ENCODE measurements around the gene SMARCD1. TPM values are rescaled to one million over a fixed set of nuclear protein-coding genes. Genes with fewer than 3 reads are reported as not detected.

The SMARCD1 gene
- total RNA-seq, 2 donors from 2014 or later = 34.2 to 52.7 TPM

GRCh38 chr12:50112456-50113218 lies 27.5 kb downstream of the SMARCD1 start:
- peaks cover 52% of the 10 kb centered on the region for H3K4me1 ChIP-seq

GRCh38 chr12:50117057-50117622 lies 32.0 kb downstream of the SMARCD1 start:
- Histone ChIP-seq H3K27ac (no peak overlapping the region), H3K9me3 (no peaks in the 10 kb centered on the region), H3K36me3 (replicated peaks in 1 of 2; ENCODE audit: insufficient read depth in 1 of 2, low read depth in 2 of 2) (peaks cover 0 to 2% of the 10 kb centered on the region in 2 donors), H3K4me1 (peaks cover 27% of the 10 kb centered on the region), H3K27me3 (no peaks in the 10 kb centered on the region), H3K4me3 (no peak overlapping the region)
- WGBS, 2 donors = 86 to 88% methylated on average over 6 of the region's 6 CpGs
- DNase-seq (no peak), ATAC-seq (no peak)
- intact Hi-C loops (cut with DNase I) = no loop called here
- TF ChIP-seq POLR2A (IDR thresholded peaks at IDR 0.05) = no peak
- no peak for TF ChIP-seq CTCF (IDR thresholded peaks at IDR 0.05)

More at GRCh38 chr12:50112456-50113218, 27.5 kb downstream of the SMARCD1 start:
- Histone ChIP-seq H3K36me3 (replicated peaks in 1 of 2; ENCODE audit: insufficient read depth in 1 of 2, low read depth in 2 of 2) (no peaks in the 10 kb centered on the region), H3K27ac (peak overlapping the region; percentile 76 to 97 (median 96)), H3K9me3 (no peaks in the 10 kb centered on the region), H3K27me3 (no peaks in the 10 kb centered on the region), H3K4me3 (peak overlapping the region; percentile 42 to 71)
- ATAC-seq = peak; percentile 3
- intact Hi-C loops (cut with DNase I) = no loop called here
- TF ChIP-seq POLR2A (IDR thresholded peaks at IDR 0.05) (no peak), CTCF (IDR thresholded peaks at IDR 0.05) (peak in 1 of 7 experiments; percentile 1)
- 7 to 11% methylated on average over 26 of the region's 26 CpGs for WGBS, 2 donors
- peak in 2 of 4 donors; percentile 7 to 57 for DNase-seq

GRCh38 chr12:50119387-50119786 lies 34.2 kb downstream of the SMARCD1 start:
- no peak for TF ChIP-seq POLR2A (IDR thresholded peaks at IDR 0.05)
- no peak for TF ChIP-seq CTCF (IDR thresholded peaks at IDR 0.05)
- intact Hi-C loops (cut with DNase I) = no loop called here
- H3K4me1 ChIP-seq = peaks cover 9% of the 10 kb centered on the region
- H3K4me3 ChIP-seq = no peak overlapping the region
- H3K36me3 ChIP-seq (replicated peaks in 1 of 2; ENCODE audit: insufficient read depth in 1 of 2, low read depth in 2 of 2) = peaks cover 0 to 2% of the 10 kb centered on the region in 2 donors
- DNase-seq (no peak), ATAC-seq (no peak)
- 97% methylated on average over 2 of the region's 2 CpGs; no CpG with 5 or more reads in 1 of the 2 donors for WGBS, 2 donors
- no peaks in the 10 kb centered on the region for H3K27me3 ChIP-seq
- H3K9me3 ChIP-seq = no peaks in the 10 kb centered on the region
- no peak overlapping the region for H3K27ac ChIP-seq

GRCh38 chr12:50120521-50120920 lies 35.4 kb downstream of the SMARCD1 start:
- Histone ChIP-seq H3K4me3 (no peak overlapping the region), H3K27me3 (no peaks in the 10 kb centered on the region), H3K36me3 (replicated peaks in 1 of 2; ENCODE audit: insufficient read depth in 1 of 2, low read depth in 2 of 2) (peaks cover 0 to 2% of the 10 kb centered on the region in 2 donors), H3K9me3 (no peaks in the 10 kb centered on the region), H3K4me1 (peaks cover 9% of the 10 kb centered on the region), H3K27ac (no peak overlapping the region)
- intact Hi-C loops (cut with DNase I) = no loop called here
- 83 to 92% methylated on average over 3 of the region's 3 CpGs for WGBS, 2 donors
- TF ChIP-seq POLR2A (IDR thresholded peaks at IDR 0.05) (no peak), CTCF (IDR thresholded peaks at IDR 0.05) (no peak)
- no peak for ATAC-seq
- no peak for DNase-seq
